Activated naive CD8-positive, alpha-beta T cell treated with anti-CD3 and anti-CD28 coated beads, Interleukin-2, amount 50 U/mL, for 24 hours (primary cell): ENCODE results near the gene SMIM35.
"Not testable (repeated sequence)": the region's sequence is repeated elsewhere in the genome, so short reads cannot be mapped to it uniquely, and the experiment has no call there.

Experiments used
- ATAC-seq: fragments of 150-1000 bp; cut with Tn5 transposase; one replicate; pipeline ENCODE4 v1.10.0; 2021
- DNase-seq: peaks from one replicate; pipeline ENCODE4 v3.0.0; 2021
- H3K27ac Mint-ChIP-seq: one replicate; pipeline ENCODE4 v1.8.0; 2021; ENCODE audit warnings: mild to moderate bottlenecking, mixed read lengths
- H3K27me3 Mint-ChIP-seq: one replicate; pipeline ENCODE4 v1.8.0; 2021; ENCODE audit warnings: mixed read lengths
- H3K36me3 Mint-ChIP-seq: one replicate; pipeline ENCODE4 v1.8.0; 2021; ENCODE audit warnings: low read depth, mixed read lengths
- H3K4me1 Mint-ChIP-seq: one replicate; pipeline ENCODE4 v1.8.0; 2021; ENCODE audit warnings: mixed read lengths
- H3K4me3 Mint-ChIP-seq: one replicate; pipeline ENCODE4 v1.8.0; 2021; ENCODE audit warnings: mild to moderate bottlenecking, moderate library complexity, mixed read lengths
- H3K9me3 Mint-ChIP-seq: one replicate; pipeline ENCODE4 v1.8.0; 2021; ENCODE audit warnings: mixed read lengths

Gene SMIM35

GRCh38 chr11:117977612-117978264 lies 109.0 kb downstream of the SMIM35 start:
- H3K9me3 Mint-ChIP-seq, DNase-seq, ATAC-seq, H3K27me3 Mint-ChIP-seq: not testable (repeated sequence)
- Mint-ChIP-seq H3K27ac (peak overlapping the region; percentile 89), H3K36me3 (peaks cover 14% of the 10 kb centered on the region), H3K4me3 (peak overlapping the region; percentile 73), H3K4me1 (peaks cover 89% of the 10 kb centered on the region)

- Mint-ChIP-seq H3K36me3 (peaks cover 14% of the 10 kb centered on the region), H3K9me3 (no peaks in the 10 kb centered on the region), H3K4me3 (peak overlapping the region; percentile 73), H3K27ac (no peak overlapping the region), H3K27me3 (no peaks in the 10 kb centered on the region), H3K4me1 (peaks cover 90% of the 10 kb centered on the region)
- DNase-seq, result no peak
- ATAC-seq, result no peak
Observed at GRCh38 chr11:117977029-117977428, 109.7 kb downstream of the SMIM35 start.

GRCh38 chr11:117976445-117976844 lies 110.3 kb downstream of the SMIM35 start:
- H3K27ac Mint-ChIP-seq, result no peak overlapping the region
- no peak for ATAC-seq
- peaks cover 90% of the 10 kb centered on the region for H3K4me1 Mint-ChIP-seq
- DNase-seq, result no peak
- no peak overlapping the region for H3K4me3 Mint-ChIP-seq
- no peaks in the 10 kb centered on the region for H3K27me3 Mint-ChIP-seq
- no peaks in the 10 kb centered on the region for H3K9me3 Mint-ChIP-seq
- H3K36me3 Mint-ChIP-seq, result peaks cover 14% of the 10 kb centered on the region

GRCh38 chr11:117973503-117973860 lies 113.3 kb downstream of the SMIM35 start:
- Mint-ChIP-seq H3K36me3 (peaks cover 14% of the 10 kb centered on the region), H3K9me3 (no peaks in the 10 kb centered on the region), H3K27ac (peak overlapping the region; percentile 10), H3K4me1 (peaks cover 93% of the 10 kb centered on the region), H3K27me3 (no peaks in the 10 kb centered on the region), H3K4me3 (no peak overlapping the region)
- DNase-seq, result no peak
- ATAC-seq, result no peak

GRCh38 chr11:117972629-117973502 lies 113.9 kb downstream of the SMIM35 start:
- ATAC-seq (no peak), DNase-seq (no peak)
- Mint-ChIP-seq H3K9me3 (no peaks in the 10 kb centered on the region), H3K4me1 (peaks cover 88% of the 10 kb centered on the region), H3K4me3 (no peak overlapping the region), H3K27me3 (no peaks in the 10 kb centered on the region), H3K27ac (peak overlapping the region; percentile 10), H3K36me3 (peaks cover 12% of the 10 kb centered on the region)

- DNase-seq, result no peak
- ATAC-seq, result no peak
- no peak overlapping the region for H3K4me3 Mint-ChIP-seq
- H3K27me3 Mint-ChIP-seq, result no peaks in the 10 kb centered on the region
- peaks cover 80% of the 10 kb centered on the region for H3K4me1 Mint-ChIP-seq
- H3K36me3 Mint-ChIP-seq, result peaks cover 5% of the 10 kb centered on the region
- H3K9me3 Mint-ChIP-seq, result no peaks in the 10 kb centered on the region
- H3K27ac Mint-ChIP-seq, result no peak overlapping the region
Observed at GRCh38 chr11:117972044-117972443, 114.7 kb downstream of the SMIM35 start.

- Mint-ChIP-seq H3K27me3 (no peaks in the 10 kb centered on the region), H3K27ac (peak overlapping the region; percentile 56), H3K4me1 (peaks cover 65% of the 10 kb centered on the region), H3K4me3 (peak overlapping the region; percentile 39), H3K9me3 (no peaks in the 10 kb centered on the region), H3K36me3 (peaks cover 3% of the 10 kb centered on the region)
- DNase-seq (no peak), ATAC-seq (peak; percentile 66)
Observed at GRCh38 chr11:117970400-117971024, 116.3 kb downstream of the SMIM35 start.

- Mint-ChIP-seq H3K4me1 (peaks cover 53% of the 10 kb centered on the region), H3K4me3 (no peak overlapping the region), H3K27me3 (no peaks in the 10 kb centered on the region), H3K9me3 (no peaks in the 10 kb centered on the region), H3K27ac (peak overlapping the region; percentile 31), H3K36me3 (peaks cover 2% of the 10 kb centered on the region)
- no peak for DNase-seq
- ATAC-seq, result peak; percentile 23
Observed at GRCh38 chr11:117969160-117969991, 117.4 kb downstream of the SMIM35 start.

- no peaks in the 10 kb centered on the region for H3K9me3 Mint-ChIP-seq
- H3K4me1 Mint-ChIP-seq, result peaks cover 35% of the 10 kb centered on the region
- ATAC-seq, result no peak
- no peaks in the 10 kb centered on the region for H3K36me3 Mint-ChIP-seq
- no peak overlapping the region for H3K4me3 Mint-ChIP-seq
- no peak for DNase-seq
- H3K27ac Mint-ChIP-seq, result no peak overlapping the region
- H3K27me3 Mint-ChIP-seq, result no peaks in the 10 kb centered on the region
Observed at GRCh38 chr11:117966908-117967307, 119.9 kb downstream of the SMIM35 start.

GRCh38 chr11:117962826-117963225 lies 123.9 kb downstream of the SMIM35 start:
- Mint-ChIP-seq H3K27me3 (no peaks in the 10 kb centered on the region), H3K4me1 (peaks cover 26% of the 10 kb centered on the region), H3K36me3 (peaks cover 11% of the 10 kb centered on the region), H3K27ac (no peak overlapping the region), H3K9me3 (peaks cover 15% of the 10 kb centered on the region), H3K4me3 (no peak overlapping the region)
- no peak for DNase-seq
- no peak for ATAC-seq

GRCh38 chr11:117961896-117962295 lies 124.9 kb downstream of the SMIM35 start:
- Mint-ChIP-seq H3K4me3 (no peak overlapping the region), H3K27ac (no peak overlapping the region), H3K36me3 (peaks cover 18% of the 10 kb centered on the region), H3K27me3 (no peaks in the 10 kb centered on the region), H3K4me1 (peaks cover 26% of the 10 kb centered on the region), H3K9me3 (peaks cover 22% of the 10 kb centered on the region)
- ATAC-seq (no peak), DNase-seq (no peak)

GRCh38 chr11:117960406-117960805 lies 126.4 kb downstream of the SMIM35 start:
- peaks cover 26% of the 10 kb centered on the region for H3K4me1 Mint-ChIP-seq
- peak overlapping the region; percentile 66 for H3K27ac Mint-ChIP-seq
- no peaks in the 10 kb centered on the region for H3K27me3 Mint-ChIP-seq
- ATAC-seq (peak; percentile 15), DNase-seq (no peak)
- peak overlapping the region; percentile 39 for H3K4me3 Mint-ChIP-seq
- H3K36me3 Mint-ChIP-seq, result peaks cover 19% of the 10 kb centered on the region
- peaks cover 26% of the 10 kb centered on the region for H3K9me3 Mint-ChIP-seq

- Mint-ChIP-seq H3K36me3 (peaks cover 19% of the 10 kb centered on the region), H3K9me3 (peaks cover 26% of the 10 kb centered on the region), H3K4me1 (peaks cover 29% of the 10 kb centered on the region), H3K27ac (peak overlapping the region; percentile 66), H3K27me3 (no peaks in the 10 kb centered on the region), H3K4me3 (no peak overlapping the region)
- ATAC-seq, result no peak
- DNase-seq, result no peak
Observed at GRCh38 chr11:117959438-117960149, 127.2 kb downstream of the SMIM35 start.

GRCh38 chr11:117958949-117959348 lies 127.8 kb downstream of the SMIM35 start:
- DNase-seq (no peak), ATAC-seq (no peak)
- no peak overlapping the region for H3K27ac Mint-ChIP-seq
- H3K4me1 Mint-ChIP-seq, result peaks cover 35% of the 10 kb centered on the region
- H3K36me3 Mint-ChIP-seq, result peaks cover 19% of the 10 kb centered on the region
- H3K4me3 Mint-ChIP-seq, result no peak overlapping the region
- H3K9me3 Mint-ChIP-seq, result peaks cover 26% of the 10 kb centered on the region
- no peaks in the 10 kb centered on the region for H3K27me3 Mint-ChIP-seq
